ENCODE measurements around the gene ABTB1. TPM values are rescaled to one million over a fixed set of nuclear protein-coding genes. Genes with fewer than 3 reads are reported as not detected.

Gene ABTB1
- total RNA-seq, 1 donor from 2014 or later: 61.7 TPM

DNA sequence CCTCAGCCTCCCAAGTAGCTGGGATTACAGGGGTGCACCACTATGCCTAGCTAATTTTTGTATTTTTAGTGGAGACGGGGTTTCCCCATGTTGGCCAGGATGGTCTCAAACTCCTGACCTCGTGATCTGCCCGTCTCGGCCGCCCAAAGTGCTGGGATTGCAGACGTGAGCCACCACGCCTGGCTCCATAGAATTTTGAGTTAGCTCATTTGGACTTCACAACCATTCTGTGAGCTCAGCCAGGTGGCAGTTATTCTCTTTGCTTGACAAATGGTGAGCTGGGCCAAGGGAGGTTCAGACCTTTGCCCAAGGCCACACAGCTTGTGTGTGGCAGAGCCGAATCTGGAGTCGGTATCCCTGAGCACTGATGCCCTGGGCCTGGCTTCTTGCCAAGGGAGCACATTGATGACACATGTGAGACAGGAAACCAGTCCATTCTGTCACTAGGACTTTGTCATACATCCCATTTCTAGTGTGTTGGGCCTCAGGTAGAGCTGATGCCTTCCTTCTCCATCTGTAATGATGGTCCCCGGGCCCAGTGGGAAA lies 26.2 kb upstream of the ABTB1 start:
- intact Hi-C loops (cut with DNase I): no loop called here
- no peaks in the 10 kb centered on the region for H3K27me3 ChIP-seq
- no peaks in the 10 kb centered on the region for H3K36me3 ChIP-seq
- H3K9me3 ChIP-seq: no peaks in the 10 kb centered on the region
- DNase-seq (ENCODE audit: low spot score in 2 of 2): no peak
- TF ChIP-seq, protein P1, sequence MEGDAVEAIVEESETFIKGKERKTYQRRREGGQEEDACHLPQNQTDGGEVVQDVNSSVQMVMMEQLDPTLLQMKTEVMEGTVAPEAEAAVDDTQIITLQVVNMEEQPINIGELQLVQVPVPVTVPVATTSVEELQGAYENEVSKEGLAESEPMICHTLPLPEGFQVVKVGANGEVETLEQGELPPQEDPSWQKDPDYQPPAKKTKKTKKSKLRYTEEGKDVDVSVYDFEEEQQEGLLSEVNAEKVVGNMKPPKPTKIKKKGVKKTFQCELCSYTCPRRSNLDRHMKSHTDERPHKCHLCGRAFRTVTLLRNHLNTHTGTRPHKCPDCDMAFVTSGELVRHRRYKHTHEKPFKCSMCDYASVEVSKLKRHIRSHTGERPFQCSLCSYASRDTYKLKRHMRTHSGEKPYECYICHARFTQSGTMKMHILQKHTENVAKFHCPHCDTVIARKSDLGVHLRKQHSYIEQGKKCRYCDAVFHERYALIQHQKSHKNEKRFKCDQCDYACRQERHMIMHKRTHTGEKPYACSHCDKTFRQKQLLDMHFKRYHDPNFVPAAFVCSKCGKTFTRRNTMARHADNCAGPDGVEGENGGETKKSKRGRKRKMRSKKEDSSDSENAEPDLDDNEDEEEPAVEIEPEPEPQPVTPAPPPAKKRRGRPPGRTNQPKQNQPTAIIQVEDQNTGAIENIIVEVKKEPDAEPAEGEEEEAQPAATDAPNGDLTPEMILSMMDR (IDR thresholded peaks at IDR 0.05): no peak
- H3K27ac ChIP-seq: no peak overlapping the region
- H3K4me1 ChIP-seq: no peaks in the 10 kb centered on the region
- no peak overlapping the region for H3K4me3 ChIP-seq

DNA sequence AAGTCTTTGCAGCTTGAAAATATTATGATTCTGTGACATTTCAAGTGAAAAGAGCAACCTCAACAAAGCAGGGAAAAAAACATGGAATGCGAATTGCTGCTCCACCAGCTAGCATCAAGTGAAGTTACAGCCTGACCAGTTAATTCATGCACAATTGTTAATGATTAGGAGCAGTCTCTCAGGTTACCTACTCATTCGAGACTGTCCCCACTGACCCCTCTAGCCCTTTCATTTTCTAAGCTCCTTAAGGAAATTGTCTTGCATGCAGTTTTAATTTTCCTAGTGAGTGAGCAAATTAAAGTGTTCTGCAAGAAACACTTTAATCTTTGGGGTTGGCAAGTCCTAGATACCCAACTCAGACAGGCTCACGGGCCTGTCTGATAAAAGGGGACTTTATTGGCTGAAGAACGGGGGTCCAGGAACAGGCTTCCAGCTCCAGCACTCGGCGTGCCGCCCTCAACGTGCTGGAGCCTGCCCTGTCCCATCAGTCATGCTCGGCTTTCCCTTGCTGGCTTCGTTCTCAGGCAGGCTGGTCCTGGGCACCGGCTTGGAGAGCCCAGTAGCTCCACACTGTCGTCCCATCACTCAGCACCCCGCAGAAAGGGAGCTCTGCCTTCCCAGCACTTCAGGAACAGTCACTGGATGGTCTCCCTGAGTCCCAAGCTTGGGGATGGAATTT lies 25.4 kb upstream of the ABTB1 start:
- Histone ChIP-seq H3K4me3 (no peak overlapping the region), H3K27ac (no peak overlapping the region), H3K36me3 (no peaks in the 10 kb centered on the region), H3K9me3 (no peaks in the 10 kb centered on the region), H3K27me3 (no peaks in the 10 kb centered on the region), H3K4me1 (peaks cover 0 to 4% of the 10 kb centered on the region in 2 donors)
- no peak for DNase-seq (ENCODE audit: low spot score in 2 of 2)
- intact Hi-C loops (cut with DNase I): no loop called here
- TF ChIP-seq, protein P1 (IDR thresholded peaks at IDR 0.05): no peak

DNA sequence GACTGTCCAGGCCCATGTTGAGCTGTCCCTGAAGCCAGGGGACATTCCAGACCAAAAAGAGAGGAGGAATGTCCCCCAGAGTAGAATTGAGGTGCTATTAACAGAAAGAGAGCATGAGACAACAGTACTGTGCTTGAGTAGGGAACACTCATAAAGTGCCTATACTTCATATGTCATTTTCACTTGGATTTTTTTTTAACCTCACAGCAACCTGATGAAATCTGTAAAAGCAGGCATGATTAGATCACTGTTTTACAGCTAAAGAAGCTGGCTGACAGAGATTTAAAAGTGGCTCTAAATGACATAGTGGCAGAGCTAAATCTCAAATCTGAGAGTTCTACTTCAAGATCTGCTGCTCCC lies 24.9 kb upstream of the ABTB1 start:
- no peak for DNase-seq (ENCODE audit: low spot score in 2 of 2)
- H3K27me3 ChIP-seq: no peaks in the 10 kb centered on the region
- H3K4me1 ChIP-seq: peaks cover 0 to 6% of the 10 kb centered on the region in 2 donors
- intact Hi-C loops (cut with DNase I): no loop called here
- H3K27ac ChIP-seq: no peak overlapping the region
- TF ChIP-seq, protein P1 (IDR thresholded peaks at IDR 0.05): no peak
- no peaks in the 10 kb centered on the region for H3K9me3 ChIP-seq
- H3K36me3 ChIP-seq: no peaks in the 10 kb centered on the region
- no peak overlapping the region for H3K4me3 ChIP-seq

DNA sequence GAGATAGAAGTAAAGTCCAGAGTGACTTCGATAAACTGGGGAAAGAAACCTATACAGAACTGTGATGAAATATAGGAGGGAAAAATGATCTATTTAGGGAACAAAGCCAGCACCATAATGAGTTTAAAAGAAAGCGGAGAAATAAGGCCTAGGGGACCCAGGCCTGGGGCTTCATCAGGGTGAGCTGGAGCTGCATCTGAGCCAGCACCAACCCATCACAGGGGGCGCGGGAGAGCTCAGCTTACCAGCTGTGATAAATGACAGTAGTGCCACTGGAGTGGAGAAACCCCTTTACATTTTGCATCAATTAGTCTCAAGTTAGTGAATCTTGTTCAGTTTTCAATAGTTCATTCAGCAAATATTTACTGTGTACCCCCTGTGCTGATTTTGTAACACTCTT lies 22.5 kb upstream of the ABTB1 start:
- intact Hi-C loops (cut with DNase I): loop anchor here (2.0 kb wide), 1 partner anchor 403 kb away; the partner anchor contains the start of gene SEC61A1

DNA sequence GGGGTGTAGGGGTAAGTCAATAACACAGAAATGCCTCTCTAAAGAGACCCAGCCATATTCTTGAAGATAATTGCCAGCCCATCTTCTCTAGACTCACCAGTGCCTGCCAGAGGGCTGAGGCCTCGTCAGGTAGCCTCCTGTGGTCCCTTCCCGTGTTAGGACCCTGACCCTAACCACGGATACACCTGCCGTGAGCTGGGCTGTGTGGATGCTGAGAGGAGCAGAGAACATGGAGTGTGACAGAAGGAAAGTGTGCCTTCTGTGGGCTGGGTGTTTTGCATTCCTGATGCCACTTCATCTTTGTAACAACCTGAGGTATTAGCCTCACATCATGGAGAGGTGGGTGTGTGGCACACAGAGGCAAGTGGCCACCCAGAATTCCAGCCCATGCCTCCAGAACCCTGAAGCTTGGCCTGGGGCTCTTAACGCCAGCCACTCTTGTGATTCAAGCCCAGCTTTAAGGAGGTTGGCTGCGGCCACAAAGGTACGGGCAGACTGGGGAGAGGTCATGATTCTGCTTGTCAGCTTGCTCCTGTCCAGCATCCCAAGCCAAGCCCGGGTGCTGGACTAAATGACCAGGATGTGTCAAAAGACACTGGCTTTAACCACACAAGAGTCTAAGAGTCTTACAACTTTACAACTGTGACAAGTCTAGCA lies 21.1 kb upstream of the ABTB1 start:
- H3K9me3 ChIP-seq: no peaks in the 10 kb centered on the region
- TF ChIP-seq, protein P1 (IDR thresholded peaks at IDR 0.05): no peak
- intact Hi-C loops (cut with DNase I): loop anchor here (1.0 to 2.0 kb wide), 4 partner anchors 171 to 401 kb away; partner anchors contain the start of genes MGLL and SEC61A1
- no peaks in the 10 kb centered on the region for H3K36me3 ChIP-seq
- peaks cover 0 to 17% of the 10 kb centered on the region in 2 donors for H3K4me1 ChIP-seq
- H3K4me3 ChIP-seq: no peak overlapping the region
- no peak for DNase-seq (ENCODE audit: low spot score in 2 of 2)
- no peaks in the 10 kb centered on the region for H3K27me3 ChIP-seq
- H3K27ac ChIP-seq: no peak overlapping the region

More for the DNA sequence above, 22.5 kb upstream of the ABTB1 start:
- TF ChIP-seq, protein P1 (IDR thresholded peaks at IDR 0.05): no peak
- no peak overlapping the region for H3K4me3 ChIP-seq
- H3K9me3 ChIP-seq: no peaks in the 10 kb centered on the region
- no peaks in the 10 kb centered on the region for H3K27me3 ChIP-seq
- DNase-seq (ENCODE audit: low spot score in 2 of 2): no peak
- H3K36me3 ChIP-seq: no peaks in the 10 kb centered on the region
- H3K4me1 ChIP-seq: peaks cover 0 to 11% of the 10 kb centered on the region in 2 donors
- no peak overlapping the region for H3K27ac ChIP-seq
